Non-pigmented ciliary epithelial cell (primary cell): ENCODE data around the gene LKAAEAR1.

Experiments
- DNase-seq: peaks from one replicate; pipeline ENCODE4 v3.0.0-alpha.2; 2010; ENCODE audit warnings: low read depth

LKAAEAR1 gene

GRCh38 chr20:64050261-64051032, 33.8 kb downstream of the LKAAEAR1 start:
- DNase-seq, result no peak

GRCh38 chr20:64049878-64050260, 34.3 kb downstream of the LKAAEAR1 start:
- DNase-seq, result no peak

- DNase-seq, result no peak
Observed at GRCh38 chr20:64049060-64049877, 34.9 kb downstream of the LKAAEAR1 start, which contains the start of gene SOX18. TSS of gene SOX18 (minus strand) at chr20:64049639. CDS start at chr20:64049516, 123 bp downstream.

- no peak for DNase-seq
Observed at GRCh38 chr20:64048402-64049044, 35.7 kb downstream of the LKAAEAR1 start.

- DNase-seq, result no peak
Observed at GRCh38 chr20:64047968-64048401, 36.2 kb downstream of the LKAAEAR1 start.

GRCh38 chr20:64047046-64047389, 37.2 kb downstream of the LKAAEAR1 start:
- no peak for DNase-seq

GRCh38 chr20:64045346-64046011, 38.7 kb downstream of the LKAAEAR1 start:
- no peak for DNase-seq

GRCh38 chr20:64044484-64045247, 39.5 kb downstream of the LKAAEAR1 start:
- no peak for DNase-seq

GRCh38 chr20:64043768-64044167, 40.4 kb downstream of the LKAAEAR1 start:
- DNase-seq, result no peak

GRCh38 chr20:64042054-64042781, 42.0 kb downstream of the LKAAEAR1 start:
- no peak for DNase-seq

- DNase-seq, result no peak
Observed at GRCh38 chr20:64041781-64042053, 42.5 kb downstream of the LKAAEAR1 start.

- DNase-seq, result no peak
Observed at GRCh38 chr20:64041040-64041780, 43.0 kb downstream of the LKAAEAR1 start.

- DNase-seq, result no peak
Observed at GRCh38 chr20:64040231-64041039, 43.8 kb downstream of the LKAAEAR1 start.

- DNase-seq, result no peak
Observed at GRCh38 chr20:64039293-64040160, 44.7 kb downstream of the LKAAEAR1 start.

- no peak for DNase-seq
Observed at GRCh38 chr20:64038565-64039292, 45.5 kb downstream of the LKAAEAR1 start.

GRCh38 chr20:64038224-64038564, 46.0 kb downstream of the LKAAEAR1 start:
- DNase-seq, result no peak

GRCh38 chr20:64037498-64038213, 46.5 kb downstream of the LKAAEAR1 start:
- DNase-seq, result no peak
